Effector CD8-positive, alpha-beta T cell (primary cell): ENCODE data around the gene IL13.

Experiments used
- DNase-seq: peaks from one replicate; lab custom pipeline; 2025; lab: John Stamatoyannopoulos, UW

IL13 gene

DNA sequence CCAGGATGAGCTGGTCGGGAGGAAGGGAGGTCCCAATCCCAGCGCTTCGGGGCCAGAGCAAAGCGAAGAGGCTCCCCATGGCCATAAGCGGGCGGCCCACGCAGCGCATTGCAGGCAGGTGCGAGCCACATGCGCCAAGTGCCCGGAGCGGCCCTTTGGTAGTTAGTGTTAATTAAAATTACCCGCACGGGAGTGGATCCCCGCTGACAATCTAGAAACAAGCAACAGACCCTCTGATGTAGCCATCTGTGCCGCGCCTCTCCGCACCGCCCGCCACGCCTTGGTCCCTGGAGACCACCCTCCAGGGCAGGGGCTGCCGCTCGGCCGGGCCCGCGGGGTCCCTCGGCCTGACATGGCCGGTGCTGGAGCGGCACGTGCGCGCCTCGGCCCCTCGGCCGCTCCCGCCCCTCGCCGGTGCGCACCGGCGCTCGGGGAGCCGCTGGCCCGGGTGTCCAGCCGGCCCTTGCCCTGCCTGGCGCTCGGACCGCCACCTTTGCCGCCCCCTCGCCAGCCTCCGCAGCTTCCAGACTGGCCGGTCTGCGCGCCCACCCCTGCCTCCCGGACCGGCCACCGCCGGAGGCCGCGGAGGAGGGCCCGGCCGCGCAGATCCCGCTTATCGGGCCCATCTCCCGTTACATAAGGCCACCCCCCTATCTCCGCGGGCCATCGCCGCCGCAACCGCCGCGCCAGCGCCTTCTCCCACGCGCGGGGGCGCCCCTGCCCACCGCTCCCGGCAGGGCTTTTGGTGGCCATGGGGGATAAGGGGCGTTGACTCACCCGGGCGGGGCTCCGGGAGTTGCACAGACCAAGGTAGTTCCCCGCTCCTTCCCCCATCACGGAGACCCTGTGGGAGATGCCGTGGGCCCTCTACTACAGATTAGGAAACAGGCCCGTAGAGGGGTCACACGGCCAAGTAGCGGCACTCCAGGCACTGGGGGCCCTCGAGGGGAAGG, 1.9 kb upstream of the IL13 start:
- no peak for DNase-seq

DNA sequence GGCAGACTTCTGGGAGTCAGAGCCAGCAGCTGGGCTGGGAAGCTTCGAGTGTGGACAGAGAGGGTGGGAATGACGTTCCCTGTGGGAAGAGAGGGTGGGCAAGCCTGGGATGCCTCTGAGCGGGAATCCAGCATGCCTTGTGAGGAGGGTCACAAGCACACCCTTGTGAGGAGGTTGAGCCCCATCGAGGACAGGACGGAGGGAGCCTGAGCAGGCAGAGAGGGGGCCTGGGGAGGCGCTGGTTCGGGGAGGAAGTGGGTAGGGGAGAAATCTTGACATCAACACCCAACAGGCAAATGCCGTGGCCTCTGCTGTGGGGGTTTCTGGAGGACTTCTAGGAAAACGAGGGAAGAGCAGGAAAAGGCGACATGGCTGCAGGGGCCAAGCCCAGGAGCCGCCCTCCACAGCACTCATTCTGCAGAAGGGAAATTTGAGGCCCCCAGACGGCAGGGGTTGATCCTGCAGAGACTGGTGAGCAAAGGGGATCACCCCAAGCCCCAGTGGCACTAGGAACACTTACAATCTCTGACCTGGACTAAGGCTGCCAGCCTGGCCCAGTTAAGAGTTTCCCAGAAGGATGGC, 1.1 kb upstream of the IL13 start:
- no peak for DNase-seq

DNA sequence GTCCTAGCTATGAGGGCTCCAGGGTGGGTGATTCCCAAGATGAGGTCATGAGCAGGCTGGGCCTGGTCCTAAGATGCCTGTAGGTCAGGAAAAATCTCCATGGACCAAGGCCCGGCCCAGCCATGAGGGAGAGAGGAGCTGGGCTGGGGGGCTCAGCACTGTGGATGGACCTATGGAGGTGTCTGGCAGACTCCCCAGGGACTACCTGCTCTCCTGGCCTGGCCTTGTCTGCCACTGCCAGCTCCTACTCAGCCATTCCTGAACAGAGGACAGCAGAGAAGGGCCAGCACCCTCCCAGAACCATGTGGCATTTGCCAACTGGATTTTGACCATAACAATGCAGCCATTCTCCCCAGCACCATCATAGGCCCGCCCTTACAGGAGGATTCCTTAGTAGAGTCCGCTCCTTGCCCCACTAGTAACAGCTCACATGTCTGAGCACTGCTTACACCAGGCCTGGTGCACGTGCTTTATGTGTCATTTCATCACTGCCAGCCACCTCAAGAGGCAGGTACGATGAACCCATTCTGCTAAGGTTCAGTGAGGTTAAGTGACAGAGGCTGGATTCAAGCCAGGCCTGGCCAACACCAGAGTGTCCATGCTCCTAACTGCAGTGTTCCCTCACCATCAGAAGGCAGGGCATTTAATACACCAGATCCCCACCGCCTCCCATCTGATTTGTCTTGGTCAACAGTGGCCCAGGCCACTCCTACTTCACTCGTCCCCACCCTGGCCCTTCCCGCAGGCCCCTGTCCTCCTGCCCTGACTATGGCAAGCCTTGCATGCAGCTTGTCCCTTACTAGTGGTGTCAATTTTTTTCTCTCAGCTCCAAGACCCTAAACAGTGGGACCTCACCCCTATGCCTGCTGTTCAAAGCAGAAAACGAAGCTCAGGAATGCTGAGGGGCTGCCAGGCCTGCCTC, 669 bp downstream of the IL13 start:
- no peak for DNase-seq

DNA sequence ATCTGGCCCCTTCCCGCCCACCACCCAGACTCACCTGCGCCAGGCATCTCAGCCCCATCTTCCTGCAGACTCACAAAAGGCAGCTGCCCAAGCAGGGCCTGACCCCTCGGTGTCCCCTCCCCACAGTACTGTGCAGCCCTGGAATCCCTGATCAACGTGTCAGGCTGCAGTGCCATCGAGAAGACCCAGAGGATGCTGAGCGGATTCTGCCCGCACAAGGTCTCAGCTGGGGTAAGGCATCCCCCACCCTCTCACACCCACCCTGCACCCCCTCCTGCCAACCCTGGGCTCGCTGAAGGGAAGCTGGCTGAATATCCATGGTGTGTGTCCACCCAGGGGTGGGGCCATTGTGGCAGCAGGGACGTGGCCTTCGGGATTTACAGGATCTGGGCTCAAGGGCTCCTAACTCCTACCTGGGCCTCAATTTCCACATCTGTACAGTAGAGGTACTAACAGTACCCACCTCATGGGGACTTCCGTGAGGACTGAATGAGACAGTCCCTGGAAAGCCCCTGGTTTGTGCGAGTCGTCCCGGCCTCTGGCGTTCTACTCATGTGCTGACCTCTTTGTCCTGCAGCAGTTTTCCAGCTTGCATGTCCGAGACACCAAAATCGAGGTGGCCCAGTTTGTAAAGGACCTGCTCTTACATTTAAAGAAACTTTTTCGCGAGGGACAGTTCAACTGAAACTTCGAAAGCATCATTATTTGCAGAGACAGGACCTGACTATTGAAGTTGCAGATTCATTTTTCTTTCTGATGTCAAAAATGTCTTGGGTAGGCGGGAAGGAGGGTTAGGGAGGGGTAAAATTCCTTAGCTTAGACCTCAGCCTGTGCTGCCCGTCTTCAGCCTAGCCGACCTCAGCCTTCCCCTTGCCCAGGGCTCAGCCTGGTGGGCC, 1.9 kb downstream of the IL13 start:
- no peak for DNase-seq

DNA sequence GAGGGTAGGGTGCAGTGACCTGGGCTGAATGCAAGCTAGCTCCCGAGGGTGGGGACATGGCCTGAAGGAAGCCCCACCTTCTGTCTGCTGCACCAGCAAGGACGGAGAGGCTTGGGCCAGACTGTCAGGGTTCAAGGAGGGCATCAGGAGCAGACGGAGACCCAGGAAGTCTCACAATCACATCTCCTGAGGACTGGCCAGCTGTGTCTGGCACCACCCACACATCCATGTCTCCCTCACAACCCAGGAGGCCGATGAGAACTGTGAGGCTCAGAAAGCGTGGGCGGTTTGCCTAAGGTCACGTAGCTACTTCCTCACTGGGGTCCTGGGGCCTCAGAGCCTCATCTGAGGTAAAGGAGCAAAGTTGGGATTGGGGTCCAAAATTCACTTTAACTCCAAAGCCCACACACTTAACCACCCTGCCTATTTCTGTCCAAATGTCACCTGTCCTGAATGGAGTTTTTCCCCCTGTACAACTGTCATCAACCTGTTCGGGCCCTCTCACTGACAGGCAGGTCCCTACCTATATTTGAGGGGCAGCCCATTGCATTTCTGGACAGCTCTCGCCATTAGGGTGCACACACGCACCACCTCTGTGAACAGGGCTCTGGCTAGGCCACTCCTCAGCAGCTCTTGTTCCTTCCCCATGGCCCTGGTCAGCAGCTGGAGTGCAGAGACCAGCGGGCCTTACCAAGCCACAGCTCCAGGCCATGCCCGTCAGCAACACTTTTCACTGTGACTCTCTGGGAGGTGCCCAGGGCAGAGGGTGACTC, 3.4 kb downstream of the IL13 start:
- DNase-seq = no peak

DNA sequence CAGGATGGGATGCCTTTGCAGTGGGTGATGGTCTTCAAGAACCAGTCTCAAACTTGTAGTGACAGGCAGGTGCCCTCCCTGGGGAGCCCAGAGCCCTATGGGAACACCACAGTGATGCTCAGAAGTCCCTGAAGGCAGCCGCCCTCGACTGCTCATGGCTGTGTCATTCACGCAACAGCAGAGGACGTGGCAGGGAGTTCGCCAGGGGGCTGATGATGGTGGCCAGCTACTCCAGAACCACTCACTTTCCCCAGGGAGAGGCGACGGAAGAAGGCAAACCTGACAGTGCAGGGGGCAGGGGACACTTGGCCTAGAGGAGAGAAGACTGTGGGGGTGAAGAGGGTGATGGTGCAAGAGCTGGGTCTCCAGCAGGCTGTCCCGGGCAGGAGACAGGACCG, 4.0 kb downstream of the IL13 start:
- no peak for DNase-seq

DNA sequence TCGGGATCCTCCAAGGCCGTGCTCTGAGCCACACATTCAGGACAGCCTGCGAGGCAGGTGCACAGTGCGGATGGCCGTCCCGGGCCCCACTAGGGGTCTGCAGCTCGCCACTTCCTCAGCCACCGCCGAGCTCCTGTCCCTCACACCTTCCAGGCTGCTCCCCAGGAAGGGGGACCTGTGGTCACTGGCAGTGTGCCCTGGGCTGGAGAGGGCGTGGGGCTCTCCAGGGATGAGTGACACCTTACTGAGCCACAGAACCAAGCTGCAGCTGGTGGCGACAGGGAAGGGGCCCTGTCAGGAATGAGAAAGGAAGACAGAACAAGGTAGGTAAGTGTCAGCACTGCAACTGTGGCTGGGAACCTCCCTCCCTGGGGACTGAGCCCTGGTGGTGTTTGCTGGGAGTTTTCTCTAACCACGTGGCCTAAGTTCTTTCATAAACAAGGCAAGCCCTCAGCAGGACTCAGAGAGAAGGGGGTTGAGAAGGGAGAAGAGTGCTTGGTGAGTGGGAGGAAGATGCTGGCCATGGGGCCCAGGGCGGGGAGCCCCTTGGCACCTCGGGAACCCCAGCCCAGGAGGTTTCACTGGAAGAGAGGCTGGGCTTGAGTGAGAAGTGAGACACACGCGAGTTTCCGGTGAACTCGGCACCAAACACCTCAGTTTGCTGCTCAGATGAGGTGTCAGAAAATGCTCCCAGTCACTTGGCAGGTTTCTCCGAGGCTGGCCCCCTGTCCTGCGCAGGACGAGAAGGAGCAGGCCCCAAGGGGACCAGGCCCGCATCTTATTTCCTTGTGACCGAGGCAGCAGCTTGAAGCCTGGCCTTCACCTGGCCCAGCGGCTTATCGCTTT, 5.2 kb downstream of the IL13 start:
- no peak for DNase-seq

DNA sequence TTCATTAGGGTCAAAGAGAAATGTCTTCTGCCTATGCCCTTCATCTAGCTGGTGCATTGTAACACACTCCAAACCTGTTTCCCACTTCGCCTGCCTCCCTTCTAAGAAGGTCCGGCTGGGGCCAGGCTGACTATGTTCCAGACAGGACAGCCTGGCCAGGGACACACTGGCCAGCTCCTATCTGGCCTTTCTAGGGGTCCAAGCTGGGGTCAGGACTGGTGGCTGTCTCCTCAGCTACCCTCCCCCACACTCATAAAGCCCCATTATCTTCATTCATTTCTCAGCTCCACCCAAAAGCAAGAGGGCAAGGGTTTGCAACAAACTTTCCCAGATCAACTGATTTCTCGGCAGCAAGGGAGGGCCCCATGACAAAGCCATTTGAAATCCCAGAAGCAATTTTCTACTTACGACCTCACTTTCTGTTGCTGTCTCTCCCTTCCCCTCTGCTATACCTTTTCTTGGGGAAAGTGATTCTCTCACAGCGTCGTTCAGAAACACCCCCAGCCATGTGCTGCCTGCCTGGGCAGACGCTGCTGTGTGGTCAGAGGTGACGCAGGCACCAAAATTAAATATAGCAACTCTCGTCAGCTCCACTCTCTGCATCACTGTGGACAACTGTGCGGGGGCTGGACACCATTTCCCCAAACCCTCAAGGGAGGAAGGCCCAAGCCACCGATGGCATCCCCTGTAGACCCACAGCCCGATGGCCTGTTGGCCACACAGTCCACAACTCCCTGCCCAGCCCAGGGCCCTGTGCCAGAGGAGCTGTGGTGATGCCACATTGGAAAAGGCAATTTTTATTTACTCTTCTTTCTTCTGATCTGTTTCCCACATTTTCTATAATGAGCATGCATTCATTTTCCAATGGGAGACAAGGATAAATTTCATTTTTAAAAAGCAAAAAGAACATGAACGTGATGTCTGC, 6.1 kb downstream of the IL13 start:
- no peak for DNase-seq

DNA sequence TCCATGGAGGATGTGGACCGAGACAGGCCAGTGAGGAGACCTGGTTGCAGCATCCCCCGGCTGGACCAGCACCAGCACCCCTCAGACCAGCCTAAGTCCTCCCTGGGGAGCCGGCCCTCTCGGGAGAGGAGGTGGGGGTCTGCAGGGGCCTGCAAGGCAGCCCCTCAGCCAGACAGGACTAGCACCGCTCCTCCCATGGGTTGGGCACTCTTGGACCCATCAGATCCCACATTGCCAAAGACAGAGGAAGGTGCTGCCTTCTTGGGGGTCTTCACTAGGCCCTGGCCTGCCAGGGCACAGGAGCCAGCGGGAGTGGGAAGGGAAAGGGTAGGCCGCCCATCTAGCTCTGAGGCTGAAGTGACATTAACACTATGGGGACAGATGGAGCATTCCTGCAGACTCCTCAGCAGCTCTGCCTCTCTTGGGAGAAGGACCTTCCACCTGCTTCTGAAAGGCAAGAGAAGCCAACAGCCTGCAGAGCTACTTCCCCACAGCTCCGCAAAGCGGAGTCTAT, 6.8 kb downstream of the IL13 start:
- no peak for DNase-seq

DNA sequence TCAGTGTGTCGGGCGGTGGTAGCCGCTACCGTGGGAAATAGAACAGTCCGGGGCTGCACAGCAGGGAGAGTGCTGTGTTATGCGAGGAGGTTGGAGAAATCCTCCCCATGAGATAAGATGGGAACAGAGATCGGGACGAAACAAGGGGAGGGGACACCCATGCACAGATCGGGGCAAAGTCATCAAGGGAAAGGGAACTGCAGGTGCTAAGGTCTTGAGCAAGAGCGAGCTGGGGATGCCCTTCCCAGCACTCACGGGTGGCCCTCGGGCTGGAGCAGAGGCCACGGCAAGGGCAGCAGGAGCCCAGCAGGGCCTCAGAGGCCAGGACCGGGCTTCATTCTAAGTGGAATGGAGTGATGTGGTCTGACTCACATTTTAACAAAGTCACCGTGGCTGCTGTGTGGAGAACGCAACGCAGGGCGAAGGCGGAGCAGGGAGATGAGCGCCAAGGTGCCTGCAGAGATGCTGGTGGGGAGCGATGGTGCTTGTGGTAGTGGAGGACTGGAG, 7.7 kb downstream of the IL13 start:
- no peak for DNase-seq

DNA sequence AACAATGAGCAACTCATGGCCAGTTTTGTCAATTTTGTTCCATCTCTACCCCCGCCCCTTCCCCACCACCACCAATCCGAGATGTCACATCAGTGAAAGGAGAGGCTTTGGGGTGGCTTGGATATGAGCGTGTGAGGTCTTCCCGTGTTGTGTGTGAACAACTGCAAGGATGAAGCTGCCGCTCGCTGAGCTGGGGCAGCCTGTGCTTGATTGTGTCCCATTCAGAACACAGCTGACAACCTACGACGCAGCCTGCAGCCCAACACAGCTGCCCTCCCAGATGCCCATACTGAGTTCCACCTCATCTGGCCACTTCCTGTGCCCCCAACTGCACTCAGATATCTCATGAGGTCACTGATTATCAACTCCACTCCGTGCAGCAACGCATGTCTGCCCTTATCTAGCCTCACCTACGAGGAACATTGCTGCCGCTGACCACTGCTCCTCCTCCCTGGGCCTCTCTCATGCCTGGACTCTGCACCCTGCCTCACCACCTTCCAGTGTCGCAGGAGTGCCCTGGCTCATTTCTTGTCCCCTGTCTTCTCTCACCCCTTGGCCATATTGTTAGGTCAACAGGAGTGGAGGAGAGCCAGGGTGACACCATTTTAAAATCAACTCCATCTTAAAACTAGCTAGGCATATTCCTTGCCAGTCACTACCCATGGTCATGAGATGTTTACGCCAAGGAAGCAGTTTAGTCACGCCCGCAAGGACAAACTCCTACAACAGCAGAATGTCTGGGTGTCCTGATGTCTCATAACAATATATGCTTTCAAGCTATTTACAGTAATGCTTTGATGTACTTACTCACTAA, 8.5 kb downstream of the IL13 start:
- no peak for DNase-seq

DNA sequence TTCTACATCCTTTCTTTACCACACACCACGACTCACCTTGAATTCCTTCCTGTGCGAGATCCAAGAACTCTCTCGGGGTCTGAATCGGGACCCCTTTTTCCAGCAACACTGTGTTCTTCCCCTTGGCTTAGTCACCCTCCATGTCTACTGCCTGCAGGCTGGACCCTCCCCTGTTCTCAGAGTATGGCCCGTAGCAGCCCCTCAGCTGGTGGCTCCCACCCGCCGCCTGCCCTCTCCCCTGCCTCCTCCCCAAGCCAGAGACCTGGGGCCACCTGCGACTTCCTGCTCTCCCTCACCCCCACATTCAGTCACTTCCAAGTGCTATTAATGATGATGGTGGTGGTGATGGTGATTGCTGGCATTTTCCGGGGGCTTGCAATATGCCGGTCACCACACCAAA, 9.3 kb downstream of the IL13 start:
- no peak for DNase-seq

DNA sequence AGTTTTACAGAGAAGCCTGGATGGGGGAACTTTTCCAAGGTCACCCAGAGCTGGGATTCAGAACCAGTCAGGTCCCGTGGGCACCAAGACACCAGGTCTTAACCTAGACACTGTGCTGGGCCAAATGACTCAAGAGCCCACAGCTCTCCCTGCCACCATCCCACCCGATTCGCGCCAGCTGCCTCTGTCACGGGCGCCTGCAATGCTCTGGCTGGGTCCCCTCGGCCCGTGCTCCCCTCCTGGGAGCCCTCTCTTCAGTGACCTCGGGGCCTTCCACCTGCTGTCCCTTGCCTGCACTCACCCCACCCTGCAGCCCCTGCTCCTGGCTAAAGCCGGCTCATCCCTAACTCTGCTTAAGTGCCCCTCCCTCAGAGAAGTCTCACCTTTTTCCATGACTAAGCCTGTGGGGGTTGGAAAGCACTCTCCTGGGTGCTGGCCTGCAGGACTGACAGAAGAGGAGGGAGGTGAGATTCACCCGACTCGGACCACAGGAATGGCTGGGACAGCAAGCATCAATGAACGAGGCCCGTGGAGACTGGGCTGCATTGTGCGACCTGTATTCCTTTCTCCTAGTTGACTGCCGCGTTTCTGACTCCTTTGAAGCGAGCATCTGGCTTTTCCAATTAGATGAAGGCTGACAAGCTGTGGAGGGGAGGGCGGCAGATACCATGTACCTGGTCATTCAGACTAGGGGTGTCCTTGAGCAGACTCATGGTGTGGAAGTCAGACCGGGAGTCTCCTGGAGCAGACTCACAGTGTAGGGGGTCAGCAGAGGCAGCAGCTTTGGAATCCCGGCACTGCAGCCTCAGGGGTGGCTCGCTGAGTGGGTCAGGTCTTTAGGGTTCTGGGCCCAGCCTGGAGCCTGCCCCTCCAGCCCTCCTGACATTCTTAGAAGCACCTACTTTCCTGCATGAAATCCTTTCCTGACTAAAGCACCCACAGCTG, 10.1 kb downstream of the IL13 start:
- no peak for DNase-seq

DNA sequence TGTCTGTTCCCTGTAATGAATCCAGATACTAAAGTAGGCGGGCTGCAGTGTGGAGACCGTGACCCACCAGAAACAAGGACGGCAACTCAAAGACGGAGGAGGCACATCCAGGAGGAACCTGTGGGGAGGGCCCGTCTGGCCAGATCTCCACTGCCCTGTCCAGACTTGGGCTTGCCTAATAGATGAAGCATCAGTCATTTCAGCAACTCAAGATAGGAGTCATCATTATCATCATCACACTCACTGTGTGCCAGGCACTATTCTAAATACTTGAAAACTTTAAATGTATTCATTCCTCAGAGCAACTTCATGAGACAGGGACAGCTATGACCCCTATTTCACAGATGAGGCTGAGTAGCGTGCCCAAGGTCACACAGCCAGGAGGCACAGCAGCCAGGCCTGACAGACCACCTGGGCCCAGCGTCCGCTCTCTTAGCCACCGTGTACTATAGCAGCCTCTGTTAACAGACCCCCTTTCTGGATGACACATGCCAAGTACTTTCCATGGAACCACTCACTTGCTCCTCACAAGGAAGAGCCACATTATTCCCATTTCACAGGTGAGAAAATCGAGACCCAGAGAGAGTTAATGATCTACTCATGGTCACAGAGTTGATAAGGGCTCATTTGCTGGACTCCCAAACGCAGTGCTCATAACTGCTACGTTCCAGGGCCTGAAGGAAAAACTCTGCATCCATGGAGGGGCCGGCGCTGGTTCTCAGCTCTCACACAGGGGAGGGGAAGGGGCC, 10.9 kb downstream of the IL13 start:
- no peak for DNase-seq

DNA sequence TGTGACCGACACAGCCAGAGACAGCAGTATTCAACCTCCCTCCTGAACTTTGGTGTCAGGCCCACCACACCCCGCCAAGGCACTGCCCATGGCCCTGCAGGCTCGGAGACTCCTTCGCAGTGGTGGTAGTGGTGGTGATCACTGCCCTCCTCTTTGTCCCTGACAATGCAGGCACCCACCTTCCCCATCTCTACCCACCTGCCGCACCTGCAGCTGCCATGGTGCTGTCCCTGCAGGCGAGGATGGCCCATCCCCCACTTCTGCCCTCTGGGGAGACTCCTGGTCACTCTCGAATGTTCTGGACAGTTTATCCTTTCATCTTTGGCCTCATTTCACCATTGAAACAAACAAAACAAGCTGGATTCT, 11.5 kb downstream of the IL13 start:
- DNase-seq = no peak
